Peyer's patch (tissue), 4 donors: ENCODE measurements around the gene OTOR. TPM values are rescaled to one million over a fixed set of nuclear protein-coding genes. Genes with fewer than 3 reads are reported as not detected.
A peak's percentile ranks its signal among the peaks of the same experiment; 100 is the strongest.

Experiments
- DNase-seq, 3 donors: peaks; one replicate each; pipeline ENCODE4 v3.0.0-alpha.2; 2017 to 2019
- H3K27ac ChIP-seq, 4 donors: fragments of 200-600 bp; sonication (generic); one replicate each; pipeline ENCODE4 v1.5.1; 2016 to 2019
- H3K27me3 ChIP-seq, 2 donors: fragments of 200-600 bp; sonication (generic); one replicate each; pipeline ENCODE4 v1.5.1; 2019
- H3K36me3 ChIP-seq, 3 donors: fragments of 200-600 bp; sonication (generic); one replicate each; pipeline ENCODE4 v1.5.1; 2016 to 2019
- H3K4me1 ChIP-seq, 4 donors: fragments of 200-600 bp; sonication (generic); one replicate each; pipeline ENCODE4 v1.5.1; 2016 to 2019
- H3K4me3 ChIP-seq, 4 donors: fragments of 200-600 bp; sonication (generic); 1 replicate in 3 of 4; 2 replicates in 1 of 4; pipeline ENCODE4 v1.5.1; 2016 to 2019; ENCODE audit warnings: mild to moderate bottlenecking in 1 of 4
- H3K9me3 ChIP-seq, 4 donors: fragments of 200-600 bp; sonication (generic); one replicate each; pipeline ENCODE4 v1.5.1; 2016 to 2019; ENCODE audit warnings: mild to moderate bottlenecking in 1 of 4
- CTCF ChIP-seq, 6 experiments: fragments of 450-650 bp in 4 of 6; fragments of 200-600 bp in 2 of 6; sonication (generic) in 1 of 6; IDR thresholded peaks; one replicate each; pipeline ENCODE4 v1.5.1; 2017 to 2019; ENCODE audit warnings: antibody characterized with exemption in 6 of 6, mild to moderate bottlenecking in 3 of 6, moderate library complexity in 1 of 6
- POLR2A ChIP-seq, 2 donors: fragments of 450-650 bp; IDR thresholded peaks; one replicate each; pipeline ENCODE4 v1.5.1; 2017; ENCODE audit warnings: antibody characterized with exemption in 2 of 2, mild to moderate bottlenecking in 2 of 2, moderate library complexity in 2 of 2
- total RNA-seq, 4 donors: library from RNA; depleted of rRNA; stranded (reverse); fragments of >200 nt; gene quantifications; one replicate each; pipeline ENCODE4 v1.1.0, GENCODE V29; 2016

Gene OTOR
- total RNA-seq, 4 donors from 2014 or later, result not detected

DNA sequence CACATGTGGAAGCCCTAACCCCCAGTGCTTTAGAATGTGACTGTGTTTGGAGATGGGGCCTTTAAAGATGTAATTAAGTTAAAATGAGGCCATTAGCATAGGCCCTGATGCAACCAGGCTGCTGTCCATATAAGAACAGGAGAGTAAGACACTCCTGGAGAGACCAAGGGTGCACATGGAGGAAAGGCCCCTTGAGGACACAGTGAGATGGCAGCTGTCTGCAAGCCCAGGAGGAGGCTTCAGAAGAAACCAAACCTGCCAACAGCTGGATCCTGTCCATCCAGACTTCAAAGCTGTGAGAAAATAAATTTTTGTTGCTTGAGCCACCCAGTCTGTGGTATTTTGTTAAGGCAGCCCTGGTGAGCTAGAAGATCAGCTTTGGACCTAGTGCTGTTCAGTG, 35.1 kb upstream of the OTOR start:
- Histone ChIP-seq H3K4me1 (peaks cover 0 to 5% (median 2%) of the 10 kb centered on the region in 4 donors), H3K36me3 (no peaks in the 10 kb centered on the region), H3K27me3 (no peaks in the 10 kb centered on the region), H3K9me3 (no peaks in the 10 kb centered on the region), H3K27ac (no peak overlapping the region), H3K4me3 (no peak overlapping the region)
- TF ChIP-seq POLR2A (IDR thresholded peaks at IDR 0.05) (no peak), CTCF (IDR thresholded peaks at IDR 0.05) (no peak)
- DNase-seq, result no peak

DNA sequence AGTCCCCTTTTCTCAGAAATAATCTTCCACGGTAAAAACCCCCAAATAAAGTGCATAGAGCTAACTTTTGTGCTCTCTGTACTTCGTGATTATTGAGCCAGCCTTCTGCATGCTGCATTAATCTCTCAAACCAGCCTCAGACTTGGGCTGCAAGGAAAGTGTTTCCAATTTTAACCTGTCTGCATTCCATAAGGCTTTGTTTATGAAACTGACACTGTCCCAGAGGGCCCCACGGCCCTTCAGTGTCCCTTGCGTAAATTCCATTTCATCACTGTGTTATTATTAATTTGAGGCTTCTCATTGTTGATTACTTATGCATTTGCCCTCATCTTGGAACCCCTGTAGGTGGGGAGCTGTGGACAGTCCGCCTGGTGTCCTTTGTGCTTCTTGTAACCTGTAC, 33.9 kb upstream of the OTOR start:
- H3K4me3 ChIP-seq, result no peak overlapping the region
- DNase-seq, result no peak
- peaks cover 0 to 4% (median under 1%) of the 10 kb centered on the region in 4 donors for H3K4me1 ChIP-seq
- no peak for TF ChIP-seq POLR2A (IDR thresholded peaks at IDR 0.05)
- TF ChIP-seq CTCF (IDR thresholded peaks at IDR 0.05), result no peak
- H3K27ac ChIP-seq, result no peak overlapping the region
- no peaks in the 10 kb centered on the region for H3K27me3 ChIP-seq
- no peaks in the 10 kb centered on the region for H3K36me3 ChIP-seq
- no peaks in the 10 kb centered on the region for H3K9me3 ChIP-seq

GRCh38 chr20:16714751-16715150, 33.4 kb upstream of the OTOR start:
- Histone ChIP-seq H3K4me1 (no peaks in the 10 kb centered on the region), H3K27me3 (no peaks in the 10 kb centered on the region), H3K9me3 (no peaks in the 10 kb centered on the region), H3K36me3 (no peaks in the 10 kb centered on the region), H3K27ac (no peak overlapping the region), H3K4me3 (no peak overlapping the region)
- TF ChIP-seq POLR2A (IDR thresholded peaks at IDR 0.05) (no peak), CTCF (IDR thresholded peaks at IDR 0.05) (no peak)
- DNase-seq, result no peak

DNA sequence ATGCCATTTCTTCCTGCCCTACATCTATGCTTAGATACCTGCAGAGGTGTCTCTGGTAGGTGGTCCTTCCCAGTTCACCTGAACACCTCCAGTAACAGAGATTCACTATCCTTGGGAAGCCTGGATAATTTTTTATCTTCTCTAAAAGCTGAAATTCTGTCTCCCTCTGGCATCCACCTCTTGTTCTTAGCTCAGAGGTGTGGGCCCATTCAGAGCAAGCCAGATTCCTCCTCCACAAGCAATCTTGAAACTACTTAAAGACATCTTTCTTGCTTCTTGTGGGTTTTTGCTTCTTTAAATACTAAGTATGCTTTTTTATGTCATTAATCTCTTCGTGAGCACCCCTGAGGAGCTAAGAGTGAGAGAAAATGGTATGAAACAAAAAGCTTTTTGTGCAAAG, 28.7 kb upstream of the OTOR start:
- H3K4me3 ChIP-seq, result no peak overlapping the region
- no peaks in the 10 kb centered on the region for H3K27me3 ChIP-seq
- H3K4me1 ChIP-seq, result no peaks in the 10 kb centered on the region
- no peaks in the 10 kb centered on the region for H3K36me3 ChIP-seq
- no peak overlapping the region for H3K27ac ChIP-seq
- no peak for TF ChIP-seq POLR2A (IDR thresholded peaks at IDR 0.05)
- TF ChIP-seq CTCF (IDR thresholded peaks at IDR 0.05), result no peak
- H3K9me3 ChIP-seq, result no peaks in the 10 kb centered on the region
- DNase-seq, result no peak

DNA sequence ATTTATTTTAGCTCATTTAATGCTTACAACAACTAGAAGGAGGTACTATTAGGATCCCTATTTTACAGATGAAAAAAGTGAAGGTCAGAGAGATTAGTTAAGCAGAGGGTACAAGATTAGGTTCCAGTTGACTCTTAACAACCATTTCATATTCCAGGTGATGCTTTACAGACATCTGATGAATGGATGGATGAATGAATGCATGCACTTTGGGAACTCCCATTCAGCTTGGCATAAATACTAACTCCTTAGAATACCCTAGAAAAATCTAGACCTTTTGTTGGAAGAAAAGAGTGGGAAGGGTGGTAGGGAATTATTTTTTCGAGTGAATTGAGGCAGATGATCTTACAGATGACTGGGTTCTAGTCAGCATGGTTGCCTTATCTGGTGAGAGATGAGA, 19.1 kb upstream of the OTOR start:
- H3K4me3 ChIP-seq, result peak overlapping the region in 3 of 4 donors; percentile 67 to 90 (median 81)
- DNase-seq, result no peak
- no peak overlapping the region for H3K27ac ChIP-seq
- peaks cover 0 to 14% (median 0%) of the 10 kb centered on the region in 4 donors for H3K4me1 ChIP-seq
- H3K36me3 ChIP-seq, result peaks cover 0 to 13% (median 0%) of the 10 kb centered on the region in 3 donors
- TF ChIP-seq POLR2A (IDR thresholded peaks at IDR 0.05), result no peak
- no peak for TF ChIP-seq CTCF (IDR thresholded peaks at IDR 0.05)
- H3K27me3 ChIP-seq, result no peaks in the 10 kb centered on the region
- no peaks in the 10 kb centered on the region for H3K9me3 ChIP-seq
